WERI-Rb-1 (cell line): ENCODE results near the gene SPATS1.

Source experiments
- DNase-seq: peaks from one replicate; pipeline ENCODE4 v3.0.0-alpha.2; 2020
- H3K27ac ChIP-seq: fragments of 250-450 bp; sonication (Bioruptor Pico); 2 replicates; pipeline ENCODE4 v1.5.1; 2020; ENCODE audit warnings: mild to moderate bottlenecking, moderate library complexity
- H3K27me3 ChIP-seq: fragments of 250-450 bp; sonication (Bioruptor Pico); 2 replicates; pipeline ENCODE4 v1.5.1; 2021; ENCODE audit warnings: mild to moderate bottlenecking, low read depth, moderate library complexity; ENCODE audit not compliant: insufficient read depth, severe bottlenecking
- H3K36me3 ChIP-seq: fragments of 250-450 bp; sonication (Bioruptor Pico); 2 replicates; pipeline ENCODE4 v1.5.1; 2020; ENCODE audit warnings: mild to moderate bottlenecking, moderate library complexity
- H3K4me3 ChIP-seq: 2 replicates; pipeline ENCODE4 v1.5.1; 2011; ENCODE audit warnings: low read depth, mild to moderate bottlenecking, control low read depth, low read length
- H3K9me3 ChIP-seq: fragments of 250-450 bp; sonication (Bioruptor Pico); 2 replicates; pipeline ENCODE4 v1.5.1; 2021; ENCODE audit warnings: mild to moderate bottlenecking, moderate library complexity; ENCODE audit not compliant: severe bottlenecking
- TF ChIP-seq, protein P1 (sequence below): IDR thresholded peaks from 2 replicates; pipeline ENCODE4 v1.5.1; 2011; ENCODE audit warnings: low read depth, mild to moderate bottlenecking, control low read depth, inconsistent platforms, low read length

Gene SPATS1

DNA sequence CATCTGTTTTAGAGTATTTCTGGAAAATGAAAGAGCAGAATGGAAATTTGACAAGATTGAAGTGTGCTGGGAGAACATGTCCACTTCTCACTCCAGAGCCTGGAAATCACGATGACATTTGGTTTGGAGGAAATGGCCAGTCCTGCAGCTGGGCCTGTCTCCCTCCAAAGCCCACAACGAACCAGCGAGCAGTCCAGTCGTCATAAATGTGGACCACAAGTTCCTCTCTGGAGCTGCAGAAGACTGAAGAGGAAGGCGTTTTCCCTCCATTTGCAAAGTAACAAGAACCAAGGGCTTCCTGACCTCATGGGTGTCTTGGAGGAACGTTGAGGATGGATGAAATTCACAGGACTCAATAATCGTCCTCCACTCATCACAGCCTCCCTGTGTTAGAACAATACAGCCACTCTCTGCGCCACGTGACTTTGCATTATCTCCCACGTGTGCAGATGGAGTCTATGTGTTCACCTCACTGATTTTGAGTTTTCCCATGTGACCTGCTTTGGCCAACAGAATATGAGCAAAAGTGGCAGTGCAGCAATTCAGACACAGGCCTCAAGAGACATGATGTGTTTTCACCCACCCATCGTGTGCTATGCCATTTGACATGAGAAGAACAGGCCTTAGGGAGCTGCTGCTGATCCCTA lies 9.1 kb upstream of the SPATS1 start:
- Histone ChIP-seq H3K27ac (no peak overlapping the region), H3K27me3 (no peaks in the 10 kb centered on the region), H3K9me3 (no peaks in the 10 kb centered on the region), H3K36me3 (no peaks in the 10 kb centered on the region), H3K4me3 (no peak overlapping the region)
- TF ChIP-seq, protein P1, sequence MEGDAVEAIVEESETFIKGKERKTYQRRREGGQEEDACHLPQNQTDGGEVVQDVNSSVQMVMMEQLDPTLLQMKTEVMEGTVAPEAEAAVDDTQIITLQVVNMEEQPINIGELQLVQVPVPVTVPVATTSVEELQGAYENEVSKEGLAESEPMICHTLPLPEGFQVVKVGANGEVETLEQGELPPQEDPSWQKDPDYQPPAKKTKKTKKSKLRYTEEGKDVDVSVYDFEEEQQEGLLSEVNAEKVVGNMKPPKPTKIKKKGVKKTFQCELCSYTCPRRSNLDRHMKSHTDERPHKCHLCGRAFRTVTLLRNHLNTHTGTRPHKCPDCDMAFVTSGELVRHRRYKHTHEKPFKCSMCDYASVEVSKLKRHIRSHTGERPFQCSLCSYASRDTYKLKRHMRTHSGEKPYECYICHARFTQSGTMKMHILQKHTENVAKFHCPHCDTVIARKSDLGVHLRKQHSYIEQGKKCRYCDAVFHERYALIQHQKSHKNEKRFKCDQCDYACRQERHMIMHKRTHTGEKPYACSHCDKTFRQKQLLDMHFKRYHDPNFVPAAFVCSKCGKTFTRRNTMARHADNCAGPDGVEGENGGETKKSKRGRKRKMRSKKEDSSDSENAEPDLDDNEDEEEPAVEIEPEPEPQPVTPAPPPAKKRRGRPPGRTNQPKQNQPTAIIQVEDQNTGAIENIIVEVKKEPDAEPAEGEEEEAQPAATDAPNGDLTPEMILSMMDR = no peak
- DNase-seq = no peak

DNA sequence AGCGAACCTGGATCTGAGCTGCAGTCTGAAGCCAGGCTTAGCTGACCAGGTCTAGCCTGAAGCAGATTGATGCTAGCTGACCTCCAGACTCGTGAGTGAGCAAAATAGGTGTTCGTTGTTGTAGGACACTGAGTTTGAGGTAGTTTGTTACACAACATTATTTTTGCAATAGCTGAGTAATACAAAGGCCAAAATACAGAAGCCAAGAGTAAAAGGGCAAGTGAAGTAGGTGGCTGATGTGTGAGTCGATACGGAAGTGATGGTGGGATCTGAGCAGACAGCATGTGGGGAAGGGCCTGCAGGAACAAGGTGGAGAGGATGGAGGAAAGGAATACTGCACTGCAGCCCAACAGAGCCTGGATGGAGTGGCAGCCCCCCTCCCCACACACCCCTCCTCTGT lies 8.5 kb upstream of the SPATS1 start:
- Histone ChIP-seq H3K9me3 (no peaks in the 10 kb centered on the region), H3K36me3 (no peaks in the 10 kb centered on the region), H3K4me3 (no peak overlapping the region), H3K27ac (no peak overlapping the region), H3K27me3 (no peaks in the 10 kb centered on the region)
- peak; percentile 53 for DNase-seq
- TF ChIP-seq, protein P1 = no peak

DNA sequence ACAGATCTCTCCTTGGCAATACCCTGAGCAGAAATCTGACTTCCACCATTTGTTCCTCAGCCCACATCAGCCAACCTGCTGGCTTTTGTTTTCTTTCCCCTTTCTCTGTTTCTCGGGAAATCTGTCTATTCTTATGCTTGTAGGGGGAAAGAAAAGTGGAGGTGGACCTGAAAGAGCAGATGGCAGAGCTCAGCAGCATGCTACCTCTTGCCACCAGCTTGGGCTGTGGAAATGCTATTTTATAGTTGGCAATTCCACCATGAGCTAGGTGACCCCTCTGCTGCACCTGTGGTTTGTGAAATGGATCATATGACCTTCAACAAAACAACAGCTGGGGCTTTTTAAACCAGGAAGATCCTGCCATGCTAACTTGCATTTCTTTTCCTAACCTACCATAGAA lies 6.8 kb upstream of the SPATS1 start:
- H3K27me3 ChIP-seq = no peaks in the 10 kb centered on the region
- TF ChIP-seq, protein P1 = no peak
- H3K27ac ChIP-seq = no peak overlapping the region
- no peaks in the 10 kb centered on the region for H3K9me3 ChIP-seq
- H3K36me3 ChIP-seq = no peaks in the 10 kb centered on the region
- no peak for DNase-seq
- H3K4me3 ChIP-seq = no peak overlapping the region

DNA sequence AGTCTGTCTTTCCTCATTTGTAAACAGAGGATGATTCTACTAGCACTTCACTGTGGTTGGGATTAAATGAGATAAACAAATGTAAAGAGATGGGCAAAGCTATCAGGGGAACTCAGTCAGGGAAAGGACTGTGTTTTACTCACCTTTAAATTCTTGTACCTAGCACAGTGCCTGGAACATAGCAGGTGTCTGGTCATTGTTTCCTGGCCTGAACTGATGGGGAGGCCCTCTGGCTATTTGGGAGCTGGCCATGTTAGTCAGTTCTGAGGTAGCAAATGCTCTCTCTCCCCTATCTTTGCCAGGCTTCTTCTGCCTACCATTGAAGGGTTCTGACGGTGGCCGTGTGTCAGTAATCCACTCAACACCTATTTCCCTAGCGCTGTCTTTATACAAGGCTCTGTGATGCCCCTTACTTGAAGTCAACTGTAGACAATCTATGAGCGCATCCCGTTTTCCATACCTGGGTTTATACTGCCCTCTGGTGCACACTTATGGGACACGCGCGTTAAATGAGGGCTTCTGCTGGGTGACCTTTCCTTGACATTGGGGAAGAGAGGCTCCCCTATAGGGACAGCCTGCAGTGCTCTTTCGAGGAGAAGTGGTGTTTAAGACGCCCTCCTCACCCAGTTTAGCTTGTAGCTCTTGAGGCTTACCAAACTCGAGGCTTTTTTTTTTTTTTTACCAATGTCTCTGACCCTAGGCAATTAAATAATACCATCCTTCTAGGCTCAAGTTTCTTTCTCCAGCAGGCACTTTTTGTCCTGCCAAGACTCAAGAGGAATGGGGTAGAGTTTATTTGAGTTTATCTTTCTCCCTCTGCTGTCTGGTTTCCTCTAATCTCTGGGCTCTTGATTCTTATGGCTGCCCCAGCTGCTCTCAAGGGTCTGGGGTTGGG lies 4.0 kb upstream of the SPATS1 start:
- H3K36me3 ChIP-seq = no peaks in the 10 kb centered on the region
- no peaks in the 10 kb centered on the region for H3K9me3 ChIP-seq
- TF ChIP-seq, protein P1 = peak; percentile 83
- H3K27me3 ChIP-seq = no peaks in the 10 kb centered on the region
- H3K4me3 ChIP-seq = no peak overlapping the region
- peak; percentile 87 for DNase-seq
- no peak overlapping the region for H3K27ac ChIP-seq

DNA sequence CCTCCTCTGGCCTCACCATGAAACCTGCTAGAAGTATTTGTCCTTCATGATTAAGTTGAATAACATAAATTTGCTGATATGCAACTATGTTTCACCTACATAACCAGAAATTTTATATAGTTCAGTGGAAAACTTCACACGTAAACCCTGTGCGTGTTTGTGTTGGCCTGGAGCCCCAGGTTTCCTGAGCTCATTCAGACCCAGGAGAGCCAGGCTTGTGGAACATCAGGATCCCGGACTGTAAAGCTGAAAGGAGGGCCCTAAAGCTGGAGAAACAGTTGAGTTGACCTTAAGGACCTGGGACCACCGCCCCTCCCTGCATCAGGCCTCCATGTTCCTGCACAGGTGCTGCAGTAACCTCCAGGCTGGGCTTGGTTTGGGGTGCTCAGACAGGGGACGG lies 3.1 kb upstream of the SPATS1 start:
- no peak overlapping the region for H3K27ac ChIP-seq
- H3K4me3 ChIP-seq = no peak overlapping the region
- H3K9me3 ChIP-seq = no peaks in the 10 kb centered on the region
- H3K27me3 ChIP-seq = no peaks in the 10 kb centered on the region
- no peaks in the 10 kb centered on the region for H3K36me3 ChIP-seq
- DNase-seq = no peak
- TF ChIP-seq, protein P1 = no peak
